Measurements from ENCODE around the gene NUMBL.

- no peak for TF ChIP-seq CTCF (IDR thresholded peaks at IDR 0.05)
- TF ChIP-seq ZFX (IDR thresholded peaks at IDR 0.05; ENCODE audit: borderline replicate concordance): no peak
Observed at GRCh38 chr19:40726279-40726678, 35.8 kb upstream of the NUMBL start.
